GM12892 (cell line): ENCODE results near the gene CCDC88A.

Experiments
- POLR2A ChIP-seq: IDR thresholded peaks from 2 replicates; pipeline ENCODE4 v1.6.1; 2011; ENCODE audit warnings: low read depth, low read length, control low read depth
- POLR2AphosphoS5 ChIP-seq: IDR thresholded peaks from 2 replicates; pipeline ENCODE4 v1.6.1; 2011; ENCODE audit warnings: low read depth, low read length, control low read depth
- TAF1 ChIP-seq: IDR thresholded peaks from 2 replicates; pipeline ENCODE4 v1.6.1; 2011; ENCODE audit warnings: low read depth, mild to moderate bottlenecking, control low read depth, low read length, borderline replicate concordance

- TF ChIP-seq POLR2A: no peak
- no peak for TF ChIP-seq TAF1
- no peak for TF ChIP-seq POLR2AphosphoS5
Measured at GRCh38 chr2:55422876-55423665, 3.4 kb upstream of the CCDC88A start.
